K562 (cell line): Measurements from ENCODE around the gene TMEM63C. TPM values are rescaled to one million over a fixed set of nuclear protein-coding genes. Genes with fewer than 3 reads are reported as not detected.

Experiments used
- ATAC-seq: fragments of 200-7000 bp; cut with Tn5 transposase; 3 replicates; pipeline ENCODE4 v1.9.1; 2020; ENCODE audit warnings: moderate library complexity
- BruUV-seq: library from RNA; stranded (reverse); fragments of 400-500 nt; replicated peaks from 2 replicates; lab custom pipeline; 2021; lab: Mats Ljungman, UMichigan
- CTCF ChIA-PET: fragments of 300-600 bp; formaldehyde crosslinking; extraction: SDS; loops from one replicate; lab custom pipeline; 2021; ENCODE audit warnings: low intra/inter-chr PET ratio; lab: Yijun Ruan, JAX
- POLR2A ChIA-PET: fragments of 300-600, 350-650 bp; sonication (Branson Sonifier 250); formaldehyde crosslinking; extraction: SDS; loops from one replicate; lab custom pipeline; 2021; ENCODE audit warnings: antibody characterized with exemption, inconsistent platforms; lab: Yijun Ruan, JAX
- DNase-seq, 4 experiments: peaks; one replicate each; pipeline versions ENCODE4 v3.0.0 to v3.0.0-alpha.2; 2011 to 2018; ENCODE audit warnings: low spot score in 3 of 4, mixed read lengths in 3 of 4; ENCODE audit errors: extremely low read depth in 1 of 4
- FAIRE-seq: peaks from 2 replicates; lab custom pipeline; 2011; peaks lifted over from hg19 to GRCh38; lab: Jason Lieb, UNC
- H2AFZ ChIP-seq: 2 replicates; pipeline ENCODE4 v1.6.0; 2011; ENCODE audit warnings: low read depth, low read length, control low read depth, inconsistent platforms
- H3K27ac ChIP-seq: fragments of 200-600 bp; 3 replicates; pipeline ENCODE4 v1.8.0; 2011; ENCODE audit warnings: low read depth, mild to moderate bottlenecking, control low read depth, inconsistent platforms, low read length, moderate library complexity, mixed read lengths; ENCODE audit errors: extremely low read depth
- H3K27me3 ChIP-seq, 2 experiments: fragments of 300-600 bp in 1 of 2; 2 replicates in 1 of 2; 3 replicates in 1 of 2; pipeline versions ENCODE4 v1.6.0 to v1.8.0; 2011; ENCODE audit warnings: inconsistent platforms in 2 of 2, low read length in 2 of 2, mild to moderate bottlenecking in 1 of 2, mixed read lengths in 1 of 2, moderate library complexity in 1 of 2; ENCODE audit not compliant: control insufficient read depth in 2 of 2, insufficient read depth in 2 of 2
- H3K36me3 ChIP-seq: fragments of 300-600 bp; 3 replicates; pipeline ENCODE4 v1.8.0; 2011; ENCODE audit warnings: mild to moderate bottlenecking, low read length, inconsistent platforms; ENCODE audit not compliant: control insufficient read depth, insufficient read depth
- H3K4me1 ChIP-seq, 2 experiments: fragments of 200-600 bp in 1 of 2; replicated peaks in 1 of 2; 2 replicates in 1 of 2; 3 replicates in 1 of 2; pipeline versions ENCODE4 v1.5.1 to v1.8.0; 2011; ENCODE audit warnings: inconsistent platforms in 2 of 2, low read length in 2 of 2, mild to moderate bottlenecking in 1 of 2, mixed read lengths in 1 of 2, moderate library complexity in 1 of 2; ENCODE audit not compliant: control insufficient read depth in 2 of 2, insufficient read depth in 2 of 2
- H3K4me2 ChIP-seq: 2 replicates; pipeline ENCODE4 v1.6.1; 2011; ENCODE audit warnings: low read length, control low read depth, inconsistent platforms, mixed read lengths; ENCODE audit not compliant: insufficient read depth
- H3K4me3 ChIP-seq: fragments of 200-600 bp; sonication (generic), shearing (Covaris generic); 2 replicates; pipeline ENCODE4 v1.5.1; 2016; ENCODE audit warnings: control low read depth, inconsistent platforms
- H3K79me2 ChIP-seq: fragments of 200-600 bp; 3 replicates; pipeline ENCODE4 v1.8.0; 2011; ENCODE audit warnings: low read length, inconsistent platforms; ENCODE audit not compliant: control insufficient read depth, insufficient read depth
- H3K9ac ChIP-seq, 2 experiments: 2 replicates each; pipeline versions ENCODE4 v1.6.0 to v1.6.1; 2011; ENCODE audit warnings: low read depth in 2 of 2, low read length in 2 of 2, control low read depth in 1 of 2, inconsistent platforms in 1 of 2, mild to moderate bottlenecking in 1 of 2, mixed read lengths in 1 of 2; ENCODE audit not compliant: insufficient read depth in 1 of 2
- H3K9me1 ChIP-seq: one replicate; pipeline ENCODE4 v1.6.0; 2011; ENCODE audit warnings: inconsistent platforms, mild to moderate bottlenecking, low read length, moderate library complexity; ENCODE audit not compliant: control insufficient read depth, insufficient read depth
- H3K9me3 ChIP-seq: replicated peaks from 2 replicates; pipeline ENCODE4 v1.5.1; 2011; ENCODE audit warnings: low read depth, low read length, inconsistent platforms; ENCODE audit not compliant: control insufficient read depth, insufficient read depth
- H4K20me1 ChIP-seq: replicated peaks from 2 replicates; pipeline ENCODE4 v1.6.1; 2011; ENCODE audit warnings: low read length, inconsistent platforms, mixed read lengths; ENCODE audit not compliant: control insufficient read depth, insufficient read depth
- FOSL1 ChIP-seq: fragments of 200-800 bp; sonication (Bioruptor generic); conservative IDR thresholded peaks from 2 replicates; pipeline ENCODE4 v1.6.1; 2016; ENCODE audit warnings: missing genetic modification characterization, missing compliant biosample characterization
- HDGF ChIP-seq: fragments of 450-650 bp; IDR thresholded peaks from 2 replicates; pipeline ENCODE4 v1.6.1; 2016
- KDM2B ChIP-seq: fragments of 250-450 bp; sonication (Bioruptor Pico); IDR thresholded peaks from 2 replicates; pipeline ENCODE4 v1.8.0; 2021; ENCODE audit warnings: mild to moderate bottlenecking, moderate library complexity
- RBM34 ChIP-seq: fragments of 200-400 bp; formaldehyde crosslinking; IDR thresholded peaks from 2 replicates; pipeline ENCODE4 v1.6.1; 2018; ENCODE audit warnings: low read length, borderline replicate concordance; ENCODE audit not compliant: insufficient read depth
- SMAD4 ChIP-seq: fragments of 250-450 bp; sonication (Bioruptor Pico); conservative IDR thresholded peaks from 2 replicates; pipeline ENCODE4 v1.8.0; 2021; ENCODE audit warnings: inconsistent platforms, mild to moderate bottlenecking, moderate library complexity
- SMC3 ChIP-seq: conservative IDR thresholded peaks from 2 replicates; pipeline ENCODE4 v1.6.1; 2011; ENCODE audit warnings: low read depth, low read length, improper control_type of control experiment; ENCODE audit not compliant: insufficient read depth
- ZNF75A ChIP-seq: fragments of 450-650 bp; formaldehyde crosslinking; IDR thresholded peaks from 2 replicates; pipeline ENCODE4 v1.4.0; 2020; ENCODE audit warnings: mild to moderate bottlenecking
- WGBS: fragments of 100-300 bp; shearing (Covaris generic); methylation state at CpG from one replicate; pipeline ENCODE4 v1.1.6; 2016; ENCODE audit warnings: low coverage, mixed read lengths; ENCODE audit not compliant: insufficient coverage; ENCODE audit errors: missing lambda C conversion rate; 5-methylcytosine and 5-hydroxymethylcytosine counted together
- in situ Hi-C: fragments of 300-500 bp; cut with MboI; formaldehyde crosslinking; loops from 4 replicates; pipeline ENCODE4 v1.15.0; 2018; ENCODE audit warnings: inconsistent platforms, mixed read lengths
- intact Hi-C: fragments of 100-400 bp; cut with micrococcal nuclease; formaldehyde crosslinking; loops from 2 replicates; pipeline ENCODE4 v1.14.2; 2022
- polyA plus RNA-seq, 8 experiments: library from polyadenylated mRNA; depleted of rRNA in 4 of 8; stranded (reverse) in 5 of 8; unstranded in 3 of 8; fragments of >200 nt; fragmentation: Nextera tagmentation in 2 of 8; fragmentation: Illumina TruSeq in 1 of 8; extraction: Ambion mirVana in 2 of 8; extraction: Trizol in 1 of 8; gene quantifications; 2 replicates each; pipeline versions ENCODE4 v1.2.1 to v1.2.3, GENCODE V29; 2011 to 2014; ENCODE audit warnings: inconsistent platforms in 1 of 8, missing spikeins in 1 of 8
- total RNA-seq, 7 experiments: library from RNA; depleted of rRNA in 6 of 7; stranded (reverse); fragments of >200 nt in 6 of 7; fragmentation: Illumina TruSeq in 2 of 7; extraction: Trizol in 2 of 7; gene quantifications; 2 replicates each; pipeline versions ENCODE4 v1.2.1 to v1.2.3, GENCODE V29; 2011 to 2021; ENCODE audit warnings: low replicate concordance in 1 of 7
- TF ChIP-seq, protein P1 (sequence below): fragments of 450-650 bp; IDR thresholded peaks from 2 replicates; pipeline ENCODE4 v1.6.1; 2016
- TF ChIP-seq, protein P2 (sequence below): IDR thresholded peaks from 2 replicates; pipeline ENCODE4 v1.6.1; 2012; ENCODE audit warnings: low read depth, low read length, improper control_type of control experiment, borderline replicate concordance

Gene TMEM63C
- total and polyA plus RNA-seq, 9 of the 15 experiments (the other 6 are each of a cell fraction or from before 2014, with no cell fraction given) = 0.07 TPM; not detected in 8

DNA sequence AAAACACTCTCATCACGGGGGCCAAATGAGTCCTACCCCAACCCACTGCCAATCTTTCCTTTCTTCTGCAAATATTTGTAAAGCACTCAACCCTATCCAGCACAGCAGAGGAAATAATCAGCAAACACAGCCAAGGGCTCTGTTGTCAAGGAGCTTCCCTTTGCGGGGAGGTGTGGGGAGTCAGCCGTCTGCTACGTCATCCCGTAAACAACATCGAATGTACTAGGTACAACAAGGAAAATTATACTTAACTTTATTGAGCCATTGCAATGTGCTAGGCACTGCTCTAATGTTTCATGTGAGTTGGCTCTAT is 22.8 kb downstream of the TMEM63C start:
- Histone ChIP-seq H3K36me3 (no peaks in the 10 kb centered on the region), H3K9me3 (no peaks in the 10 kb centered on the region), H3K4me3 (no peak overlapping the region), H3K27me3 (peaks cover under 1 to 28% of the 10 kb centered on the region in 2 experiments; a peak in 2 of 5 replicates), H3K9ac (no peak overlapping the region), H2AFZ (no peak overlapping the region), H3K27ac (no peak overlapping the region), H4K20me1 (no peaks in the 10 kb centered on the region; the same call in 1 of the 2 replicates), H3K4me2 (no peak overlapping the region), H3K9me1 (no peaks in the 10 kb centered on the region), H3K79me2 (no peaks in the 10 kb centered on the region), H3K4me1 (no peaks in the 10 kb centered on the region)
- ChIA-PET POLR2A (interaction anchor here (1.2 kb wide), 1 partner anchor 19 kb away, joined by 4 read pairs; no protein-coding TSS in a partner anchor), CTCF (no interaction called here)
- DNase-seq (no peak), FAIRE-seq (no peak), ATAC-seq (no peak)
- TF ChIP-seq, protein P1, sequence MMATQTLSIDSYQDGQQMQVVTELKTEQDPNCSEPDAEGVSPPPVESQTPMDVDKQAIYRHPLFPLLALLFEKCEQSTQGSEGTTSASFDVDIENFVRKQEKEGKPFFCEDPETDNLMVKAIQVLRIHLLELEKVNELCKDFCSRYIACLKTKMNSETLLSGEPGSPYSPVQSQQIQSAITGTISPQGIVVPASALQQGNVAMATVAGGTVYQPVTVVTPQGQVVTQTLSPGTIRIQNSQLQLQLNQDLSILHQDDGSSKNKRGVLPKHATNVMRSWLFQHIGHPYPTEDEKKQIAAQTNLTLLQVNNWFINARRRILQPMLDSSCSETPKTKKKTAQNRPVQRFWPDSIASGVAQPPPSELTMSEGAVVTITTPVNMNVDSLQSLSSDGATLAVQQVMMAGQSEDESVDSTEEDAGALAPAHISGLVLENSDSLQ = no peak
- TF ChIP-seq RBM34 (no peak), ZNF75A (no peak), SMC3 (no peak), HDGF (no peak), KDM2B (CRISPR knock-in tag) (no peak), SMAD4 (CRISPR knock-in tag) (no peak), FOSL1 (tag) (no peak)
- TF ChIP-seq, protein P2, sequence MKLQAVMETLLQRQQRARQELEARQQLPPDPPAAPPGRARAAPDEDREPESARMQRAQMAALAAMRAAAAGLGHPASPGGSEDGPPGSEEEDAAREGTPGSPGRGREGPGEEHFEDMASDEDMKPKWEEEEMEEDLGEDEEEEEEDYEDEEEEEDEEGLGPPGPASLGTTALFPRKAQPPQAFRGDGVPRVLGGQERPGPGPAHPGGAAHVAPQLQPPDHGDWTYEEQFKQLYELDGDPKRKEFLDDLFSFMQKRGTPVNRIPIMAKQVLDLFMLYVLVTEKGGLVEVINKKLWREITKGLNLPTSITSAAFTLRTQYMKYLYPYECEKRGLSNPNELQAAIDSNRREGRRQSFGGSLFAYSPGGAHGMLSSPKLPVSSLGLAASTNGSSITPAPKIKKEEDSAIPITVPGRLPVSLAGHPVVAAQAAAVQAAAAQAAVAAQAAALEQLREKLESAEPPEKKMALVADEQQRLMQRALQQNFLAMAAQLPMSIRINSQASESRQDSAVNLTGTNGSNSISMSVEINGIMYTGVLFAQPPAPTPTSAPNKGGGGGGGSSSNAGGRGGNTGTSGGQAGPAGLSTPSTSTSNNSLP = no peak
- no TSS peak for BruUV-seq
- WGBS = 0% methylated on average over 5 of the region's 6 CpGs
- intact Hi-C loops (no loop called here), in situ Hi-C loops (no loop called here)
